DOHH2 (cell line): Measurements from ENCODE around the gene CTNNBIP1.

Experiments used
- CTCF ChIP-seq: fragments of 200-600 bp; sonication (generic); IDR thresholded peaks from one replicate; pipeline ENCODE4 v1.5.1; 2014; ENCODE audit warnings: antibody characterized with exemption, mild to moderate bottlenecking, low read depth, low read length; ENCODE audit not compliant: poor library complexity, severe bottlenecking
- EZH2phosphoT487 ChIP-seq: fragments of 200-600 bp; sonication (generic); IDR thresholded peaks from 2 replicates; pipeline ENCODE4 v1.6.1; 2017; ENCODE audit warnings: borderline replicate concordance, mild to moderate bottlenecking, antibody characterized with exemption, low read length, moderate library complexity, mixed read lengths

GRCh38 chr1:9847269-9847668, 62.8 kb downstream of the CTNNBIP1 start:
- no peak for TF ChIP-seq CTCF
- TF ChIP-seq EZH2phosphoT487 = no peak
